NCI-H1930 (cell line): Measurements from ENCODE around the gene ARL16.
A peak's percentile ranks its signal among the peaks of the same experiment; 100 is the strongest.

Experiments
- DNase-seq, 2 experiments: peaks; one replicate each; lab custom pipeline; 2025; lab: John Stamatoyannopoulos, UW

ARL16 gene, protein sequence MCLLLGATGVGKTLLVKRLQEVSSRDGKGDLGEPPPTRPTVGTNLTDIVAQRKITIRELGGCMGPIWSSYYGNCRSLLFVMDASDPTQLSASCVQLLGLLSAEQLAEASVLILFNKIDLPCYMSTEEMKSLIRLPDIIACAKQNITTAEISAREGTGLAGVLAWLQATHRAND

DNA sequence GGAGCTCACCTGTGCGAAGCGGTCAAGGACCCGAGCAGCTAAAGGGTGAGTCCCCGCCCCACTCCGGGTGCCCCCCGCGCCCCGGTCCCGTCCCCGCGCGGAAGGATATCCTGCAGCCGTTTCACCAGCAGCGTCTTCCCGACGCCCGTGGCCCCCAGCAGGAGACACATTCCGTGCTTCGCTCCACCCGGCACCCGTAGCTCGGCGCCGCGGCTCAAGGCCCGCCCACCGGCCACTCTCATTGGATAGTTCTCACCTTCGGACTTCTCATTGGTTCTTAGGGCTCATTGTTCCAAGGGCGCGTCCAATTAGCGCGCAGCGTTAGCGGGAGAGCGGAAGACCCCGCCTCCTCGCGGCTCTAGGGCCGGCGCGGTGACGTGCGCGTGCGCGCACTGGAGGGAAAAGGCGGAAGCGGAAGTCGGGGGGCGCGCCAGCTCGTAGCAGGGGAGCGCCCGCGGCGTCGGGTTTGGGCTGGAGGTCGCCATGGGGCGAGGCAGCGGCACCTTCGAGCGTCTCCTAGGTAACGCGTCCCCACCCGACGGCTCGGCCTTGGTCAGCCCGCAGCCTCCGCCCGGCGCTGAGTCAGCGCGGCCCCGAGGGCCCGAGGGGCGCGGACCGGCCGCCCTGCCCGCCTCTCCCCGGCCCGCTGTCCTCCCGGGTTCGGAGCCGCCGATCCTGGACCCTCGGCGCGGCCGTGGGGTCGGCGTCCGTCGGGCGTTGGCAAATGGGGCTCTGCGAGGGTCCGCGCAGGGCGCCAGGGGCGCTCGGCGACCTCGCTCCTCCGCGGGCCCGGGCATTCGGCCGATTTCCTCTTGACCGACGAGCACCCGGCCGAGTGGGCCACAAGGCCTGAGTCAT lies at the start of gene ARL16, which contains the start of gene HGS:
Gene ARL16 (minus strand): TSS at position 214 of the 858 bp plus-strand sequence. CDS start 44 bp downstream, at position 170.
Gene HGS (plus strand): TSS at position 428 of the 858 bp plus-strand sequence. CDS start 56 bp downstream, at position 484.
- DNase-seq, result peak; percentile 99 to 100

DNA sequence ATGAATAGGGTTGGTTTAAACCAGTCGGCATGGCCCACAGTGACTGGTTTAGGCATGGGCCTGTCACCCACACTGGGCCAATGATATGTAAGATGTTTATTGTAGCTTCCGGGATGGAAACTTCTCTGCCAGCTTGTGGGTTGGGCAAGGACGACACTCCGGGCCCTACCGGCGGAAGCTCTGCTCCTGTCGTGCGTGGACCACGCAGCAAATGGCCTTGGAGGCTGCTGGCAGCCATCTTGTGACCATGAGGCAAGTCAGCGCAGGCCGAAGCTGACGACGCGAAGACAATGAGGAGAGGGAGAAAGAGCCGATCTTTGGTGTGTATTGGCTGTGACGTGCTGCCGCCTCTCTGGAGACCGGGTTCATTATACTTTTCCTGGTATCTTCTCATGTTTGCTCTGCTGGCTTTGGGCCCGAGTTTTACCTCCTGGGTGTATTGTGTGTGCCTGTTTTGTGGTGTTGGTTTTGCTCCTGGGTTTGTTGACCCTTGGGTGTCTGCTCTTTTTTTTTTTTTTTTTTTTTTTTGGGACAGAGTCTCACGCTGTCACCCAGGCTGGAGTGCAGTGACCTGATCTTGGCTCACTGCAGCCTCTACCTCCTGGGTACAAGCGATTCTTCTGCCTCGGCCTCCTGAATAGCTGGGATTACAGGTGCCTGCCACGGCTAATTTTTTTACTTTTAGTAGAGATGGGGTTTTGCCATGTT lies 43.9 kb upstream of the ARL16 start:
- DNase-seq, result no peak

DNA sequence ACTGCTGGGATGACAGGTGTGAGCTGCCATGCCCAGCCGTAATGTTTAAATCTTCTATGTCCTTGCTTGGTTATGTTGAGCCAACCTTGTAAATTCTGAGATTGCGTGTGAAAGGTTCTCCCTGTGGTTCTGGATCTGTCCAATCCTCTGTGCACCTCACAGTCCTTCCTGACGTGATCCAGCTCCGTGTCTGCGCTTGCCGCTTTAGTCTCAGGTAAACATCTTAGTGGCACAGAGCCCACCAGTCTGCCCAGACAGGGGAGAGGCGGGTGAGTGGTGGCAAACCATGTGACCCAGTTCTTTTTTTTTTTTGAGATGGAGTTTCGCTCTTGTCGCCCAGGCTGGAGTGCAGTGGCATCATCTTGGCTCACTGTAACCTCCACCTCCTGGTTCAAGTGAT lies 42.4 kb upstream of the ARL16 start:
- no peak for DNase-seq

DNA sequence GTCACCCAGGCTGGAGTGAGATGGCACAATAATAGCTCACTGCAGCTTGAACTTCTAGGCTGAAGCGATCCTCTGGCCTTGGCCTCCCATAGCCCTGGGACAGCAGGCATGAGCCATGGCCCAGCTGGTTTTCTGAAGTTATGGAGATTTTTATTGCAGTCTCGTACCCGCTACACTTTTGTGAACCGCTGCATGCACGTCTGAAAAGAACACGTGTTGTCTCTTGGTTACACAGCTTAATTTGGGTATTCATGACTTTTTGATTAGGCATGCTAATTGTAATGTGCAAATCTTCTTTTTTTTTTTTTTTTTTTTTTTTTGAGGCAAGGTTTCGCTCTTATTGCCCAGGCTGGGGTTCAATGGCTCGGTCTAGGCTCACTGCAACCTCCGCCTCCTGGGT lies 41.8 kb upstream of the ARL16 start:
- DNase-seq, result no peak

DNA sequence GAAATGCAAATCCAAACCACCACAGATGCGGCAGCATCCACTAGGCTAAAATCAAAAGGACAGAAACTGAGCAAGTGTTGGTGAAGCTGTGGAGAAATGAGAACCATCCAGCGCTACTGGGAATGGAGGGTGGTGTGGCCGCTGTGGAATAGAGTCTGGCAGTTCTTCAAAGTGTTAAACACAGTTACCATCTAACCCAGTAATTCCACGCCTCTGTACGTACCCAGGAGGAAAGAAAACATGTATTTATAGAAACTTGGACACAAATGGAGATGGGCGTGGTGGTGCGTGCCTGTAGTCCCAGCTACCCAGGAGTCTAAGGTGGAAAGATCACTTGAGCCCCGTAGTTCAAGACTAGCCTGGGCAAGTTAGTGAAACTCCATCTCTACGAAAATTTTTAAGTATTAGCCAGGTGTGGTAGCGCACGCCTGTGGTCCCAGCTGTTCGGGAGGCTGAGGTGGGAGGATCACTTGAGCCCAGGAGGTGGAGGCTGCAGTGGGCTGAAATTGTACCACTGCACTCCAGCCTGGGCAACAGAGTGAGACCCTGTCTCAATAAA lies 40.1 kb upstream of the ARL16 start:
- no peak for DNase-seq

DNA sequence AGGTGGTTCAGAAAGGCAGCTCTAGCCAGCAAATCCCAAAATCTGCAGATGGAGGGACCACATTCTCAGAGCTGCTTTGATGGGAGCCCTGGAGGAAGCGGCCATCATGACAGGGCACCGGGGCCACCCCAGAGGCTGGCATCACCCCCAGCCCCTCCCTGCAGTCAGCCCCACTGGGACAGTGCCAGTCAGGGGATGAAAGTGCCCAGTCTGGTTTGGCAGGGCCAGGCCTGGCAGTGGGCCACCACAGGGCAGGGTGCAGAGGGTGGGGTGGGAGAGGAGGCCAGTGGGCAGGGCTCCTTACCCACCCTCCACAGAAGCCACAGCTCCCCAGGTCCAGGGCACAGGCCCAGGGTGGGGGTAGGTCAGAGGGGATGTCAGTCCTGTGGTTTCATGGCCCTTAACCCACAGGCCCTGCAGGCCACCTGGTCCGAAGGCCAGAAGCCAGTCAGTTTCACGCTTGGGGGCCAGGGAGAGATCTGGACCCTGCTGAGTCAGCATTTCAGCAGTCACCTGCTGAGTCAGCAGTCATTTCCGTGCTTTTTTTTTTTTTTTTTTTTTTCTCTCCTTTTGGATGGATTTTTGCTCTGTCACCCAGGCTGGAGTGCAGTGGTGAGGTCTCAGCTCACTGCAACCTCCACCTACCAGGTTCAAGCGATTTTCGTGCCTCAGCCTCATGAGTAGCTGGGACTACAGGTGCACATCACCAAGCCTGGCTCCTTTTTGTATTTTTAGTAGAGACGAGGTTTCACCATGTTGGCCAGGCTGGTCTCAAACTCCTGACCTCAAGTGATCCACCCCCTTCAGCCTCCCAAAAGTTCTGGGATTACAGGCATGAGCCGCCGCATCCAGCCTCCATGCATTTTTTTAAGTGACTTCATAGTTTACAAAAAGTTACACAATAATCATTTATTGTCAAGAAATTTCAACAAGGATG lies 38.9 kb upstream of the ARL16 start:
- no peak for DNase-seq

DNA sequence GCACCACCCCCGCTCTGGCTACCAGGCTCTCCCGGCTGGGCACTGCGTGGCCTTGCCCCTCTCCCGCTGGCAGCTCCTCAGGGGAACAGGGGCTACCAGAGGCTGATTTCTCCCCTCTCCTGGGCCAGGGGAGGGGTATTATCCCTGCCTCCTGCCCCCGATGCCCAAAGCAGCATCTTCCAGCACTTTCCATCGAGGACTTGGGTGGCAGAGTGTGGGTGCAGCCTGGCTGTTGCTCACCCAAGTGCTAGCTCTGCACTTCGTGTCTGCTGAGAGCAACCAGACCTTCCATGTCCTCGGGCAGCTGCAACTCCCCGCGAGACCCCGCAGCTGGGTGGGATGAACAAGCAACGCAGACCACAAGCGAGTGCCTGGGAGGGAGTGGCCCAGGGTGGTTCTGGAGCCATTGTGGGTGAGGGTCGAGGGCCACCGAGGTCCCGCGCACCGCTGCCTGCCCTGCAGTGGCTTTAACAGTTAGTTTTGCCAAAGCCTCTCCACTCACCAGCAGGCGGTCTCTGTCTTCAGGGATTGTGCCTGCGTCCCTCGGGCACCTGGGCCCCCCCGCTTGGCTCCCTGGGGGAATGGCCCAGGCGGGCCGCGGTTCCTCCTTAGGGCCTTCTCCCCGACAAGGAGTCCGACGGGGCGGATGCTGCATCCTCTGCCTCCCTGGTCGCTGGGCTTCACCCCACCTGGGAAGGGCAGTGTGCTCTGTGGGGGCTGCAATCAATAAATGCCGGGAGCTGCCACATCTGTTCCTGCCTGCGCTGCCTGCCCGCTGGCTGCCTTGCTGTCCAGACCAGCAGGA lies 36.9 kb upstream of the ARL16 start:
- DNase-seq, result no peak

DNA sequence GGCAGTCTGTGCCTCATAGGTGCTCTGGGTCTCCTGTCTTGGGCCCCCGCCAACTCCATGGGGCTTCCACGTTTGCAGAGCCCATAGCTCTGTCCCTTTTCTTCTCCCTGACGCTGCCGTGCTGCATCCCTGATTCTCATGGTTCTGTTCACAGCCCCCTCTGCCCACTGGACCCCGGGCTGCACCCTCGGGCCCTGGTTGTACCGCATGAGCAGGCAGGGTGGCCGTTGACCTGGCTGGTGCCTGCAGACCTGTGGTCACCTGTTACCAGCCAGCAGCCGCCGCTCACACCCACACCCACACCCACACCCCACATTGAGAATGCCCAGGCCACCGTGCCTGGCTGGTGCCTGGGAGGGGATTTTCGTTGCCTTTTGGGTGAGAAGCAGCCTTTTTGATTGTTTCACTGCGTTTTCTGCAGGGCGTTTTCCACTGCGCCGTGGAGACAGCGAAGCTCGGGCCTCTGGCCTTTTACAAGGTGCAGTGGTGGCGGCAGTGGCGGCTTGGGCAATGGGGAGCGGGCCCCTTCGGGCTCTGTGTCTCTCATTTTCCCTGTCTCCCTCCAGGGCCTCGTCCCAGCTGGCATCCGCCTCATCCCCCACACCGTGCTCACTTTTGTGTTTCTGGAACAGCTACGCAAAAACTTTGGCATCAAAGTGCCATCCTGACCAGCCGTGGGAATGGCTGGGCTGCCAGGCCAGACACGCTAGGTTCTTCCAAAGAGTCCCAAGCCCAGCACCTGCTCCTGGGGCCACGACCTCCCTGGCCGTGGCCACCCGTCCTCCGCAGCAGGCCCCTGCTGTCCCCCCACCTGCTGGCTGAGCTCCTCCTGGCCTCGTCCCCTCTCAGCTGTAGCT lies 36.0 kb upstream of the ARL16 start:
- DNase-seq, result no peak

DNA sequence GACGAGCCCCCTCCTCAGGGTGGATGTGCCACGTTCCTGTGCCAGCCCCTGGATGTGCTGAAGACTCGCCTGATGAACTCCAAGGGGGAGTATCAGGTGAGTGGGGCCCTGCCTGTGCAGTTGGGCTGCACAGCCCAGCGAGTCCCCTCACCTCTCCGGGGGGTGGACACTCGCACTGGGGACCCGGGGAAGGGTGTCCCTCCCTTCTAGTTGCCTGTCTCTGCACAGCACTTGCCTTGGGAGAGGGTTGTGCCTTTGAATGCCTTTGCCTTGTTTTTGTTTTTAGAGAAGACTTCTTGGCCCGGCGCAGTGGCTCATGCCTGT lies 34.1 kb upstream of the ARL16 start:
- DNase-seq, result no peak

DNA sequence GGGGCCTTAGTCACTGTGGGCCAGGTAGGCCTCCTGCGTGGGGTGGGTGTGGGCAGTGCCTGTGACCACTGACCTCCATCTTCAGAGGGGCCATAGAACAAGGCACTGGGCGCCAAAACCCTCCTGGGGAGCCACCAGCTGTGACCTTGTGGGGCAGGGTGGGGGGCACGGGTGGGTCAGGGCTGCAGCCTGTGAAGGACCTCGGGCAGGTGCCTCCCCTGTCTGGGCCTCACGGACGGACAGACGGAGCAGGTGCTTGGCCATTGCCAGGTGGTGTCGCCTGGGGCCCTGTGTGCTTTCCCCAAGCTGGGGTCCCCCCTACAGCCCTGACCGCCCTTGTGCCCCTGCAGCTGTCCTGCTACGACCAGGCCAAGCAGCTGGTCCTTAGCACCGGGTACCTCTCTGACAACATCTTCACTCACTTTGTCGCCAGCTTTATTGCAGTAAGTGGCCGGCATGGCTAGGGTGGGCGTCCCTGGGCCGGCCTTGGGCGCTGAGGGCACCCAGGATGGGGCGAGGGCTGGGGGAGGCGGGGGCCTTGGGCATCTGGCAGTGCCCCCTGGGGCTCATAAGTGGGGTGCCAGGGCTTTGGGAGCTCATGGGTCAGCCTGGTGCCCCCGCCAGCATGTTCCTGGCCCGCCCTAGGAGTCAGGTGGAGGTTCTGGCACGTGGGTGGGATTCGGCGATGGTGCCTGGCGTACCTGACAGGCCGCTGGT lies 33.6 kb upstream of the ARL16 start:
- DNase-seq, result no peak

DNA sequence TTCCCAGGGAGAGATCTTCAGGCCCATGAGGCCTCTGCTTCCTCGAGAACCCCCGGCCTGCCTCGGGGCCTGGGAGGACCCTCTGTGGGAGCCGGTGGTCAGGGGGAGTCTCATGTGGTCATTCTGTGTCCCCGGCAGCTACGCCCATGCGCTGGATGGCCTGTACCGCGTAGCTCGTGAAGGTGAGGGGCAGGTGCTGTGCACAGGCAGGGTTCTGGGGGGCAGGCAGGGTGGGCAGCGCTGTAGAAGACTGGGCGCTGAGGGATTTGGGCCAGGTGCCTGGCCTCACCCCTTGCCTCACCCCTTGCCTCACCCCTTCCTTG lies 33.0 kb upstream of the ARL16 start:
- DNase-seq, result no peak

DNA sequence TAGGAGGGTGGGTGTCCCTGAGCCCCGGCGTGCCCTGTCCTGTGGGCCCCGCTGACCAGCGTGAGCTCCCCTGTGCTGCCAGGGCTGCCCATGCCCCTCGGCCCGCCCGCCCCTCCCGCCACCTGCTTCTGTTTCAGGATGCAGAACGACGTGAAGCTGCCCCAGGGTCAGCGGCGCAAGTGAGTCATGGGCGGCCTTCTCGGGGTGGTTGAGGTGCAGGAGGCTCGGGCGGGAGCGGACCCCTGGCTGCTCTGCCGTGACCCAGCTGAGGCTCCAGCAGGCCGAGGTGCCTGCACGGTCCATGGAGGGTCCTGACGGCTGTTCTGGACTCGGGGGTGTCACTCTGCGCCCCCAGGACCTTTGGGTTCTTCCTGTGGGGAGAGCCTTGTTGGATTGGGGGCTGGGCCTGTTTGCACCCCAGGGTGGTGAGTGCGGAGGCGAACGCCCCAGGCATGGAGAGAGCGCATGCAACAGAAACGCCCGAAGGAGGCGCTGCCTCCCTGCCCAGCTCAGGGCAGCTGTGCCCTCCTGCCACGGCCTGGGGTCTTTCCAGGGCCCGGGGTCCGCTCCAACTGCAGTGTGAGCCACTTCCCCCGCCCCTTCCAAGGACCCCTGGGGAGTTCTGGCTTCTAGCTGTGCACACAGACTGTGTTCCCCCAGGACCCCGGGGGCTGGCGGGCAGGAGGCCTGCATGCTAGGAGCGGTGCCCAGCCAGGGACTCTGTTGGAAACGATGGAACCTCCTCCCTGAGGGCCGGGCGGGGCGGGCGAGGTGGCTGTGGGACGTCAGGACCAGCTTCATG lies 32.5 kb upstream of the ARL16 start:
- no peak for DNase-seq

DNA sequence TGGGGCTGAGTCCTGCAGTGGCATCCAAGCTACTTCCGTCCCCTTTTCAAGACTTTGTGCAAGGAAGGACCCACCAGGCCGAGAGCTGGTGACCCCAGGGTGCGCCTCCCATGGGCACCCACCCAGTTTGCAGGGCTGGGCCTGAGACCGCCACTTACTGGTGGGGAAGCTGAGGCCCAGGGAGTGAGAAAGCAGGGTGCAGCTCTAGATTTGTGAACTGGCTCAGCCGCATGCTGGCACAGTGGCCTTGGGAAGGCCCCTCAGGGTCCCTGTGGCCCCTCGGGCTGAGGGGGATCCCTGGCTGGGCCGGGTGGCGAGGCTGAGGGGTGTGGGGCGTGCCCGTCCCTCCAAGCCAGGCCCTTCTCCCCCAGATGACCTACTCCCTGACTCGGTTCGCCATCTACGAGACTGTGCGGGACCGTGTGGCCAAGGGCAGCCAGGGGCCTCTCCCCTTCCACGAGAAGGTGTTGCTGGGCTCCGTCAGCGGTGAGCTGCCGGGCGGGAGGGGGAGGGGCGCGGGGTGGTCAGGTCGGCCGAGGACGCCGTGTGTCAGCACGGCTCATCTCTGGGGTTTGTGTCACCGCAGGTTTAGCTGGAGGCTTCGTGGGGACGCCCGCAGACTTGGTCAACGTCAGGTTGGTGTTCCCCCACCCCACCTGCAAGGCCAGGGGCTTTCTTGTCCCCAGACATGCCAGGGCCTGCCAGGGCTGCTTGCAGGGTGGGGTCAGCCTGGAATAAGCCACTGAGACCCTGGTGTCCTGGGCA lies 31.7 kb upstream of the ARL16 start:
- no peak for DNase-seq

DNA sequence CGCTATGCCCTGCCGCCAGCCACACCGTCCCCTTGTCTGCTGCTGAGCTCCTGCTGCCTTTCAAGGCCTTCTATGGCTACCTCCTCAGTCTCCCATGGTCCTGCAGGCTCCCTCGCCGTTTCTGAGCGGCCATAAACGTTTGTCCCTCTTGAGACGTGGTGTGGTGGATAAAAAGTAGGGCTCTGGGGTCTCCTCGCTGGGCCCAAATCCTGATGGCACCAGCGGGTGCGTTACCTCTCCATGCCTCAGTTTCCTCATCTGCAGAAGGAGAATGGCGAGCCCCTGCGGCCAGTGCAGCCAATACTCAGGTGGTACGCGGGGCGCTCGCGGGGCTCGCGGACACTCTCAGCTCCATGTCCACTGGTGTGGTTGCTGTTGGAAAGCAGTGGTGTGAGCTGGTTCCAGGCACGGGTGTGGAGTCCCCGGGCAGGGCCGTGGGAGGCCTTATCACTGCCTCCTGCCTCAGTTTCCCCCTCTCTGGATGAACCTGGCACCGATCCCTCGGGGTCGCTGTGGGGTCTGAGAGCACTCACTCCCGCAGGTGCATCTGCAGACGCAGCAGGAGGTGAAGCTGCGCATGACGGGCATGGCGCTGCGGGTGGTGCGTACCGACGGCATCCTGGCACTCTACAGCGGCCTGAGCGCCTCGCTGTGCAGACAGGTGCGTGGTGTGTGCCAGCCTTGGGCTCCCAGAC lies 31.0 kb upstream of the ARL16 start:
- no peak for DNase-seq

DNA sequence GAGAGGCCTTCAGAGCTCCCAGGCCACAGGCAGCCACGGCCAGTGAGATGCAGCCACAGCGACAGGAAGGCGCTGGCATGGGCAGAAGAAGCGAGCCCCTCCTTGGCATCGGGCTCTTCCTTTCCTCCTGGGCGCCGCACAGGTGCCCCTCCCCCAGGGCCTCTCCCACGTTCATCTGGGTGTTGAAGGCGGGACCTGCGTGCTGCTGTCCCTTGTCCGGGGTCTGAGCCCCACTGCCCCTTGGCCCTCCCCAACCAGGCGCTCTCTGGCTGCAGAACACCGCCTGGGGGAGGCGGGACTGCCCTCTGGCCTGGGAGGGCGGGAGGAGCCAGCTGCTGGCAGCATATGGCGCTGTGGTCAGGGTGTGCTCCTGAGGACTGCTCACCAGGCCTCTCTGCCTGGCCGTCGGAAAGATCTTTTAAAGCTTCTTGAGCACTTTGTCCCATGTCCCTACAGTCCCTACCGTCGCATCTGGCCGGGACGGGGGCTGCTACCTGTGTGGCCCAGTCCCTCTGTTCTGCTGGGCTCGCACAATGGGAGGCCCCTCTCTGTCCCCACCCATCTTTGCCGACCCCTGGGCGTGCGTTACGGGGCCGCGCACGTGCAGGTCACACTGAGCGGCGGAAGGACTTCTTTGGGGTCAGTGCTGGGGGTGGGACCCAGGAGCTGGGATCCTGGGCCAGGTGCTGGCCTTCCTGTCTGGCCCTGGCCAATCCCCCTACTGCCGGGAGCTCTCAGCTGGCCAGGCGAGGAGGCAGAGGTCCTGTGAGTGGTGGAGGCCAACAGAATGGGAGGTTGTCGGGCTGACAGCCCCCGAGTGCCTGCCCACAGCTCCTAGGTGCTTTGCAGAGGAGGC lies 30.2 kb upstream of the ARL16 start:
- DNase-seq, result no peak

DNA sequence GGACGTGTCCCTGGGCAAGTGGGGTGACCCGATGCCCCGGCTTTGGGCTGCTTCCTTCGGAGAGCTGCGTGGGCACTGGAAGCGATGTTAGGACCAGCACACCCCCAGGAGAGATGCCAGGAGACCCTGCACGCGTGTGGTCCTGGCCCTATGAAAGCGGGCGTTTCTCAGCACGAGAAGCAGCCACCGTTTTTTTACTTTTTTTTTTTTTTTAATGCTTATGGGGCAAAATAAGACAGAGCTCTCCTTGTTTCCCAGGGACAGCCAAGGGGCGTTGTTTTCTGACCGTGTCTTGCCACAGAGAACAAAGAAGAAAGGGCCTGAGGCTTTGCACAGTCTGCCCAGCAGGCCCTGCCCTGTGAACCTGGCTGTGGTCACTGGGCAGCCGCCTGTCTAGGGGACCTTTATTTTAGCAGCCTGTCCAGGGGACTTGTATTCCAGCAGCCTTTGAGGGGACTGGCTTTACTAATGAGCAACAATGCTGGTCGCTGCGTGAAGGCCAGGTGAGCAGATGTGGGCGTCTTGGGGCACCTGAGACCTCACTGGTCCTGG lies 29.5 kb upstream of the ARL16 start:
- no peak for DNase-seq
